PC-3 (cell line): ENCODE data around the gene BRK1. TPM values are rescaled to one million over a fixed set of nuclear protein-coding genes. Genes with fewer than 3 reads are reported as not detected.
"Not testable (repeated sequence)": the region's sequence is repeated elsewhere in the genome, so short reads cannot be mapped to it uniquely, and the experiment has no call there.

Experiments
- ATAC-seq: fragments of 200-7000 bp; cut with Tn5 transposase; 2 replicates; pipeline ENCODE4 v1.9.1; 2020; ENCODE audit warnings: mild to moderate bottlenecking, moderate library complexity
- BruUV-seq: library from RNA; stranded (reverse); fragments of 400-500 nt; replicated peaks from 2 replicates; lab custom pipeline; 2021; lab: Mats Ljungman, UMichigan
- CTCF ChIA-PET: fragments of 300-600 bp; sonication (Branson Sonifier 250); formaldehyde crosslinking; loops from one replicate; lab custom pipeline; 2022; ENCODE audit warnings: antibody characterized with exemption; lab: Charles Lee
- POLR2A ChIA-PET: fragments of 300-600 bp; sonication (Branson Sonifier 250); formaldehyde crosslinking; loops from one replicate; lab custom pipeline; 2022; ENCODE audit warnings: antibody characterized with exemption; ENCODE audit not compliant: unreplicated experiment; lab: Charles Lee
- DNase-seq: peaks from one replicate; pipeline ENCODE4 v3.0.0-alpha.2; 2015
- H2AFZ ChIP-seq: fragments of 300-600 bp; sonication (generic); 2 replicates; pipeline ENCODE4 v1.6.0; 2016; ENCODE audit warnings: antibody characterized with exemption, low read length
- H3F3A ChIP-seq: fragments of 300-600 bp; sonication (generic); one replicate; pipeline ENCODE4 v1.6.0; 2017; ENCODE audit warnings: antibody characterized with exemption, low read length, control low read depth, mild to moderate bottlenecking; ENCODE audit not compliant: unreplicated experiment
- H3K27ac ChIP-seq: fragments of 300-600 bp; sonication (generic); 2 replicates; pipeline ENCODE4 v1.5.1; 2016; ENCODE audit warnings: mild to moderate bottlenecking, low read length
- H3K27me3 ChIP-seq: fragments of 300-600 bp; sonication (generic); 2 replicates; pipeline ENCODE4 v1.6.1; 2016; ENCODE audit warnings: low read length, mixed read lengths
- H3K36me3 ChIP-seq: fragments of 300-600 bp; sonication (generic); 2 replicates; pipeline ENCODE4 v1.6.1; 2016; ENCODE audit warnings: low read depth, mixed run types, low read length, mixed read lengths
- H3K4me1 ChIP-seq: fragments of 300-600 bp; sonication (generic); 2 replicates; pipeline ENCODE4 v1.5.1; 2016; ENCODE audit warnings: low read length; ENCODE audit not compliant: insufficient read depth
- H3K4me2 ChIP-seq: fragments of 300-600 bp; sonication (generic); 2 replicates; pipeline ENCODE4 v1.6.0; 2016; ENCODE audit warnings: low read length
- H3K4me3 ChIP-seq: fragments of 300-600 bp; sonication (generic); 2 replicates; pipeline ENCODE4 v1.5.1; 2016; ENCODE audit warnings: mild to moderate bottlenecking, low read length, mixed read lengths
- H3K79me2 ChIP-seq: fragments of 300-600 bp; sonication (generic); 2 replicates; pipeline ENCODE4 v1.6.1; 2017; ENCODE audit warnings: low read length, mixed read lengths
- H3K9ac ChIP-seq: fragments of 300-600 bp; sonication (generic); 2 replicates; pipeline ENCODE4 v1.6.0; 2016; ENCODE audit warnings: mild to moderate bottlenecking, low read length
- H3K9me2 ChIP-seq: fragments of 300-600 bp; sonication (generic); replicated peaks from 2 replicates; pipeline ENCODE4 v1.6.1; 2016; ENCODE audit warnings: mixed run types, low read length, mixed read lengths
- H3K9me3 ChIP-seq: fragments of 300-600 bp; sonication (generic); 2 replicates; pipeline ENCODE4 v1.6.1; 2016; ENCODE audit warnings: low read length, mixed read lengths
- H4K20me1 ChIP-seq: fragments of 300-600 bp; sonication (generic); 2 replicates; pipeline ENCODE4 v1.6.1; 2016; ENCODE audit warnings: low read length, mixed read lengths
- EZH2 ChIP-seq: fragments of 300-600 bp; sonication (generic); IDR thresholded peaks from one replicate; pipeline ENCODE4 v1.6.1; 2017; ENCODE audit warnings: antibody characterized with exemption, mild to moderate bottlenecking, low read length; ENCODE audit not compliant: unreplicated experiment
- EZH2phosphoT487 ChIP-seq: fragments of 300-600 bp; sonication (generic); IDR thresholded peaks from 2 replicates; pipeline ENCODE4 v1.6.1; 2018; ENCODE audit warnings: mild to moderate bottlenecking, antibody characterized with exemption, low read length, borderline replicate concordance
- intact Hi-C: fragments of 100-400 bp; cut with micrococcal nuclease; formaldehyde crosslinking; loops from 2 replicates; pipeline ENCODE4 v1.9.0; 2023
- total RNA-seq: library from RNA; depleted of rRNA; stranded (reverse); fragments of >200 nt; gene quantifications from 2 replicates; pipeline ENCODE4 v1.2.3, GENCODE V29; 2014
- TF ChIP-seq, protein P1 (sequence below): fragments of 300-600 bp; sonication (generic); conservative IDR thresholded peaks from 2 replicates; pipeline ENCODE4 v1.5.1; 2017; ENCODE audit warnings: antibody characterized with exemption, low read depth, mild to moderate bottlenecking, low read length

The BRK1 gene
- total RNA-seq, 1 experiment from 2014 or later = 140 TPM

DNA sequence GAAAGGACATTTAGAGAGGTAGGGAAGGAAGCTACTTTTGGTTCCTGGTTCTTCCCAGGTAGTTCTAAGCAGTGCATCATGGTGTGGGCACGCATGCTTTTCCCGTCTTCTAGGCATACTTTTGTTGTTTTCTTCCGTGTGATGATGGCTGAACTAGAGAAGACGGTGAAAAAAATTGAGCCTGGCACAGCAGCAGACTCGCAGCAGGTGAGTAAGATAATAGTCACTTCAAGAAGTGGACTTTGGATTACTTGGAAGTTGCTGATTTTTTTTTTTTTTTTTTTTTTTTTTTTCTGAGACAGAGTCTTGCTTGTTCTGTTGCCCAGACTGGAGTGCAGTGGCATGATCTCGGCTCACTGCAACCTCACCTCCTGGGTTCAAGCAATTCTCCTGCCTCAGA, 25.3 kb upstream of the BRK1 start:
- DNase-seq = peak; percentile 13
- CTCF ChIA-PET = no interaction called here
- Histone ChIP-seq H3K4me3 (no peak overlapping the region), H3K4me2 (no peak overlapping the region), H3K27ac (no peak overlapping the region), H3K9me2 (no peaks in the 10 kb centered on the region), H3K36me3 (peaks cover 37% of the 10 kb centered on the region; the same call in 1 of the 2 replicates), H3K9ac (no peak overlapping the region), H2AFZ (no peak overlapping the region), H3K4me1 (peaks cover 23% of the 10 kb centered on the region), H3F3A (no peaks in the 10 kb centered on the region), H3K27me3 (no peaks in the 10 kb centered on the region), H3K79me2 (no peaks in the 10 kb centered on the region), H4K20me1 (no peaks in the 10 kb centered on the region), H3K9me3 (no peaks in the 10 kb centered on the region)
- intact Hi-C loops = no loop called here
- BruUV-seq = no TSS peak
- TF ChIP-seq EZH2phosphoT487 = no peak
- POLR2A ChIA-PET = no interaction called here
- ATAC-seq = no peak

GRCh38 chr3:10090774-10091173, 24.7 kb upstream of the BRK1 start:
- H3K9me2 ChIP-seq, H3K4me2 ChIP-seq, H3K4me3 ChIP-seq, DNase-seq, ATAC-seq, H3K9me3 ChIP-seq, H4K20me1 ChIP-seq, CTCF ChIA-PET, POLR2A ChIA-PET, H3F3A ChIP-seq, H3K27me3 ChIP-seq, H3K27ac ChIP-seq, BruUV-seq, intact Hi-C loops, H2AFZ ChIP-seq, H3K79me2 ChIP-seq, H3K9ac ChIP-seq: not testable (repeated sequence)
- Histone ChIP-seq H3K4me1 (peaks cover 17% of the 10 kb centered on the region), H3K36me3 (peaks cover 37% of the 10 kb centered on the region; the same call in 1 of the 2 replicates)

DNA sequence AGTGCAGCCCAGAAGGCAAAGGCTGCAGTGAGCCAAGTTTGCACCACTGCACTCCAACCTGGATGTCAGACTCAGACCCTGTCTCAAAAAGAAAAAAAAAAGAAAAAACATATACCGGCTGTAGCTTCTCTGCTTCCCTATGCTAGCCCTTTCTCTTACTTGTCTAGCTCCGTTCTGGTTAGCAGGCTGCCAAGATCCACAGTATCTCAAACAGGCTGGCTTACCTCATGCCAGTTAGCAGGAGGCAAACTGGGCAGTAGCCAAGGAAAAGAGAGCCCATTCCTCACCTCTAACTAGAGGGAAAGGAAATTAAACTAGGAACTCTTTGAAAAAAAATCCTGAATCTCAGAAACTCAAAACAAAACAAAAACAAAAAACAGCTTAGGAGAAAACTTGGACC, 24.1 kb upstream of the BRK1 start:
- H3K9me3 ChIP-seq, H2AFZ ChIP-seq, H3K27ac ChIP-seq, BruUV-seq, H3K27me3 ChIP-seq, H3K9ac ChIP-seq, DNase-seq, H3K4me2 ChIP-seq, H3K79me2 ChIP-seq, ATAC-seq, H4K20me1 ChIP-seq, CTCF ChIA-PET, POLR2A ChIA-PET, intact Hi-C loops, H3F3A ChIP-seq, H3K9me2 ChIP-seq, H3K4me3 ChIP-seq: not testable (repeated sequence)
- peaks cover 11% of the 10 kb centered on the region for H3K4me1 ChIP-seq
- peaks cover 38% of the 10 kb centered on the region; the same call in 1 of the 2 replicates for H3K36me3 ChIP-seq

GRCh38 chr3:10093678-10094077, 21.8 kb upstream of the BRK1 start:
- H3K4me1 ChIP-seq = no peaks in the 10 kb centered on the region

More at GRCh38 chr3:10093678-10094077, 21.8 kb upstream of the BRK1 start:
- Histone ChIP-seq H3K27ac (no peak overlapping the region), H3K27me3 (no peaks in the 10 kb centered on the region), H3K4me2 (no peak overlapping the region), H2AFZ (no peak overlapping the region), H3K9me2 (no peaks in the 10 kb centered on the region), H3K4me3 (no peak overlapping the region), H3K36me3 (peaks cover 24% of the 10 kb centered on the region; the same call in 1 of the 2 replicates), H3K79me2 (no peaks in the 10 kb centered on the region), H3K9me3 (no peaks in the 10 kb centered on the region), H3F3A (no peaks in the 10 kb centered on the region), H4K20me1 (no peaks in the 10 kb centered on the region), H3K9ac (no peak overlapping the region)
- TF ChIP-seq, protein P1, sequence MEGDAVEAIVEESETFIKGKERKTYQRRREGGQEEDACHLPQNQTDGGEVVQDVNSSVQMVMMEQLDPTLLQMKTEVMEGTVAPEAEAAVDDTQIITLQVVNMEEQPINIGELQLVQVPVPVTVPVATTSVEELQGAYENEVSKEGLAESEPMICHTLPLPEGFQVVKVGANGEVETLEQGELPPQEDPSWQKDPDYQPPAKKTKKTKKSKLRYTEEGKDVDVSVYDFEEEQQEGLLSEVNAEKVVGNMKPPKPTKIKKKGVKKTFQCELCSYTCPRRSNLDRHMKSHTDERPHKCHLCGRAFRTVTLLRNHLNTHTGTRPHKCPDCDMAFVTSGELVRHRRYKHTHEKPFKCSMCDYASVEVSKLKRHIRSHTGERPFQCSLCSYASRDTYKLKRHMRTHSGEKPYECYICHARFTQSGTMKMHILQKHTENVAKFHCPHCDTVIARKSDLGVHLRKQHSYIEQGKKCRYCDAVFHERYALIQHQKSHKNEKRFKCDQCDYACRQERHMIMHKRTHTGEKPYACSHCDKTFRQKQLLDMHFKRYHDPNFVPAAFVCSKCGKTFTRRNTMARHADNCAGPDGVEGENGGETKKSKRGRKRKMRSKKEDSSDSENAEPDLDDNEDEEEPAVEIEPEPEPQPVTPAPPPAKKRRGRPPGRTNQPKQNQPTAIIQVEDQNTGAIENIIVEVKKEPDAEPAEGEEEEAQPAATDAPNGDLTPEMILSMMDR = no peak
- no peak for TF ChIP-seq EZH2phosphoT487
- no peak for TF ChIP-seq EZH2
- BruUV-seq = no TSS peak
- POLR2A ChIA-PET = no interaction called here
- intact Hi-C loops = no loop called here
- no peak for ATAC-seq
- CTCF ChIA-PET = no interaction called here
- no peak for DNase-seq
